ENCODE measurements around the gene GPR132.

DNA sequence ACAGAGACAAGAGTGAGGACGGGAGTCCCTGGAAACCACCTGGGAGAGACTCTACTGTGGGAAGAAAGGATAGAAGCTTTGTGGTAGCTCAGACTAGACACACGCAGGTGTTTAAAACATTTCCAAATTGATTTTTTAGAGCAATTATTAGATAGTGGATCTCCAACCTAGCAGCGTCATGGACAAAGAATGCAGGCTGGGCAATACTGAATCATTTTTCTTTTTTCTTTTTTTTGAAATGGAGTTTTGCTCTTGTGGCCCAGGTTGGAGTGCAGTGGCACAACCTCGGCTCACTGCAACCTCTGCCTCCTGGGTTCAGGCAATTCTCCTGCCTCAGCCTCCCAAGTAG is 13.1 kb downstream of the GPR132 start:
- TF ChIP-seq, protein P1, sequence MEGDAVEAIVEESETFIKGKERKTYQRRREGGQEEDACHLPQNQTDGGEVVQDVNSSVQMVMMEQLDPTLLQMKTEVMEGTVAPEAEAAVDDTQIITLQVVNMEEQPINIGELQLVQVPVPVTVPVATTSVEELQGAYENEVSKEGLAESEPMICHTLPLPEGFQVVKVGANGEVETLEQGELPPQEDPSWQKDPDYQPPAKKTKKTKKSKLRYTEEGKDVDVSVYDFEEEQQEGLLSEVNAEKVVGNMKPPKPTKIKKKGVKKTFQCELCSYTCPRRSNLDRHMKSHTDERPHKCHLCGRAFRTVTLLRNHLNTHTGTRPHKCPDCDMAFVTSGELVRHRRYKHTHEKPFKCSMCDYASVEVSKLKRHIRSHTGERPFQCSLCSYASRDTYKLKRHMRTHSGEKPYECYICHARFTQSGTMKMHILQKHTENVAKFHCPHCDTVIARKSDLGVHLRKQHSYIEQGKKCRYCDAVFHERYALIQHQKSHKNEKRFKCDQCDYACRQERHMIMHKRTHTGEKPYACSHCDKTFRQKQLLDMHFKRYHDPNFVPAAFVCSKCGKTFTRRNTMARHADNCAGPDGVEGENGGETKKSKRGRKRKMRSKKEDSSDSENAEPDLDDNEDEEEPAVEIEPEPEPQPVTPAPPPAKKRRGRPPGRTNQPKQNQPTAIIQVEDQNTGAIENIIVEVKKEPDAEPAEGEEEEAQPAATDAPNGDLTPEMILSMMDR (optimal IDR thresholded peaks at IDR 0.05 in 1 of 3, IDR thresholded peaks at IDR 0.05 in 1 of 3, conservative IDR thresholded peaks at IDR 0.05 in 1 of 3; ENCODE audit: extremely low read depth in 1 of 3, insufficient read depth in 2 of 3, low read length in 3 of 3) = no peak
- TF ChIP-seq EZH2 (IDR thresholded peaks at IDR 0.05; ENCODE audit: low read length) = no peak
